Osteocyte (in vitro differentiated cells): ENCODE measurements around the gene SATL1. TPM values are rescaled to one million over a fixed set of nuclear protein-coding genes. Genes with fewer than 3 reads are reported as not detected.

ENCODE experiments used
- DNase-seq: peaks from one replicate; pipeline ENCODE4 v3.0.0; 2021; ENCODE audit warnings: mixed read lengths; ENCODE audit not compliant: unreplicated experiment; ENCODE audit errors: extremely low spot score
- H3K27ac Mint-ChIP-seq: one replicate; pipeline ENCODE4 v1.8.0; 2021; ENCODE audit warnings: mild to moderate bottlenecking, mixed read lengths; ENCODE audit not compliant: unreplicated experiment
- H3K27me3 Mint-ChIP-seq: one replicate; pipeline ENCODE4 v1.8.0; 2021; ENCODE audit warnings: mixed read lengths; ENCODE audit not compliant: unreplicated experiment
- H3K36me3 Mint-ChIP-seq: one replicate; pipeline ENCODE4 v1.8.0; 2021; ENCODE audit warnings: mixed read lengths; ENCODE audit not compliant: unreplicated experiment
- H3K4me1 Mint-ChIP-seq: one replicate; pipeline ENCODE4 v1.8.0; 2021; ENCODE audit warnings: mixed read lengths; ENCODE audit not compliant: unreplicated experiment
- H3K4me3 Mint-ChIP-seq: one replicate; pipeline ENCODE4 v1.8.0; 2021; ENCODE audit warnings: mild to moderate bottlenecking, moderate library complexity, mixed read lengths; ENCODE audit not compliant: unreplicated experiment
- H3K9me3 Mint-ChIP-seq: one replicate; pipeline ENCODE4 v1.8.0; 2021; ENCODE audit warnings: mixed read lengths; ENCODE audit not compliant: unreplicated experiment
- total RNA-seq: library from RNA; stranded (reverse); gene quantifications from 2 replicates; pipeline ENCODE4 v1.2.1, GENCODE V29; 2021
- TF ChIP-seq, protein P1 (sequence below): fragments of 200-600 bp; sonication (generic); IDR thresholded peaks from 2 replicates; pipeline ENCODE4 v1.5.0; 2021; ENCODE audit warnings: antibody characterized with exemption, mild to moderate bottlenecking, moderate library complexity

Gene SATL1
- total RNA-seq, 1 donor from 2014 or later = not detected

DNA sequence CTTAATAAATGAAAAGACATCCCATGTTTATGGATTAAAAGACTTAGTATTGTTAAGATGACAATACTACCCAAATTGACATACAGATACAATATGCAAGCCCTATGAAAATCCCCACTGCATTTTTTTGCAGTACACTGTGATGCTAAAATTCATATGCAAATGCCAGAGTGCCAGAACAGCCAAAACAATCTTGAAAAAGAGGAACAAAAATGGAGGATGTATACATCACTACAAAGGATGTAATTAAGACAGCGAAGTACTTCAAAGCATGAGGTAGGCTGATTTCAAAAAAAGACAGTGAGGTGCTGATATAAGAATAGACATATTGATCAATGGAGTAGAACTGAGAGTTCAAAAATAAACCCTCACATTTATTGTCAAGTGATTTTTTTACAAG, 47.3 kb downstream of the SATL1 start:
- Mint-ChIP-seq H3K9me3 (peaks cover 8% of the 10 kb centered on the region), H3K36me3 (no peaks in the 10 kb centered on the region), H3K4me3 (no peak overlapping the region), H3K4me1 (no peaks in the 10 kb centered on the region), H3K27ac (no peak overlapping the region), H3K27me3 (no peaks in the 10 kb centered on the region)
- TF ChIP-seq, protein P1, sequence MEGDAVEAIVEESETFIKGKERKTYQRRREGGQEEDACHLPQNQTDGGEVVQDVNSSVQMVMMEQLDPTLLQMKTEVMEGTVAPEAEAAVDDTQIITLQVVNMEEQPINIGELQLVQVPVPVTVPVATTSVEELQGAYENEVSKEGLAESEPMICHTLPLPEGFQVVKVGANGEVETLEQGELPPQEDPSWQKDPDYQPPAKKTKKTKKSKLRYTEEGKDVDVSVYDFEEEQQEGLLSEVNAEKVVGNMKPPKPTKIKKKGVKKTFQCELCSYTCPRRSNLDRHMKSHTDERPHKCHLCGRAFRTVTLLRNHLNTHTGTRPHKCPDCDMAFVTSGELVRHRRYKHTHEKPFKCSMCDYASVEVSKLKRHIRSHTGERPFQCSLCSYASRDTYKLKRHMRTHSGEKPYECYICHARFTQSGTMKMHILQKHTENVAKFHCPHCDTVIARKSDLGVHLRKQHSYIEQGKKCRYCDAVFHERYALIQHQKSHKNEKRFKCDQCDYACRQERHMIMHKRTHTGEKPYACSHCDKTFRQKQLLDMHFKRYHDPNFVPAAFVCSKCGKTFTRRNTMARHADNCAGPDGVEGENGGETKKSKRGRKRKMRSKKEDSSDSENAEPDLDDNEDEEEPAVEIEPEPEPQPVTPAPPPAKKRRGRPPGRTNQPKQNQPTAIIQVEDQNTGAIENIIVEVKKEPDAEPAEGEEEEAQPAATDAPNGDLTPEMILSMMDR = no peak
- no peak for DNase-seq

GRCh38 chrX:85159644-85160043, 83.9 kb downstream of the SATL1 start:
- Mint-ChIP-seq H3K36me3 (no peaks in the 10 kb centered on the region), H3K4me3 (no peak overlapping the region), H3K27me3 (no peaks in the 10 kb centered on the region), H3K4me1 (no peaks in the 10 kb centered on the region), H3K9me3 (peaks cover 6% of the 10 kb centered on the region), H3K27ac (no peak overlapping the region)
- DNase-seq = no peak
- TF ChIP-seq, protein P1 = no peak

DNA sequence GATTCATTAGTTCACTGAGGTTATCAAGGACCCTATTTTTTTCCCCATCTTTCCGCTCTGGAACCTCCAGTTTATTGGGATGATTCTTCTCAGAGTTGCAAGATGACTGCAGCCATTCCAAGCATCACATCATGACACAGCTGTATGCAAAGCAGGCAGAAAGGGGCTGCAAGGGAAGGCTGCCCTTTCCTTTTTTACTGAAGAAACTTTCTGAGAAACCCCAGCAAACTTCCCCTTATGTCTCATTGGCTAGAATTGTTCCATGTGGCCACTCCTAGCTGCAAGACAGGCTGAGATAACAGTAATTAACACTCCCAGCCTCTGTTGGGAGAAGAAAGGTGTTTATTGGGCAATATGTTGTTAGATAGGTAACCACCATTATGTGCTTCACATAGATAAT, 102.6 kb downstream of the SATL1 start:
- Mint-ChIP-seq H3K27ac (no peak overlapping the region), H3K27me3 (no peaks in the 10 kb centered on the region), H3K36me3 (no peaks in the 10 kb centered on the region), H3K4me3 (no peak overlapping the region), H3K4me1 (no peaks in the 10 kb centered on the region), H3K9me3 (peaks cover 5% of the 10 kb centered on the region)
- TF ChIP-seq, protein P1 = no peak
- no peak for DNase-seq

GRCh38 chrX:85139422-85139821, 104.2 kb downstream of the SATL1 start:
- Mint-ChIP-seq H3K4me1 (no peaks in the 10 kb centered on the region), H3K27ac (no peak overlapping the region), H3K27me3 (no peaks in the 10 kb centered on the region), H3K4me3 (no peak overlapping the region), H3K9me3 (peaks cover 4% of the 10 kb centered on the region), H3K36me3 (no peaks in the 10 kb centered on the region)
- no peak for DNase-seq
- TF ChIP-seq, protein P1 = no peak

- peaks cover 7% of the 10 kb centered on the region for H3K9me3 Mint-ChIP-seq
- no peaks in the 10 kb centered on the region for H3K27me3 Mint-ChIP-seq
- H3K36me3 Mint-ChIP-seq = no peaks in the 10 kb centered on the region
Measured at GRCh38 chrX:85136409-85136808, 107.2 kb downstream of the SATL1 start.

More at GRCh38 chrX:85136409-85136808, 107.2 kb downstream of the SATL1 start:
- TF ChIP-seq, protein P1 = no peak
- H3K27ac Mint-ChIP-seq = no peak overlapping the region
- no peak overlapping the region for H3K4me3 Mint-ChIP-seq
- no peak for DNase-seq
- H3K4me1 Mint-ChIP-seq = no peaks in the 10 kb centered on the region
